HCT116 (cell line): Measurements from ENCODE around the gene ZNF346. TPM values are rescaled to one million over a fixed set of nuclear protein-coding genes. Genes with fewer than 3 reads are reported as not detected.

Experiments
- ATAC-seq: fragments of 200-7000 bp; cut with Tn5 transposase; 2 replicates; pipeline ENCODE4 v1.9.1; 2020; ENCODE audit warnings: mild to moderate bottlenecking, moderate library complexity
- BruUV-seq: library from RNA; stranded (reverse); fragments of 400-500 nt; replicated peaks from 2 replicates; lab custom pipeline; 2021; lab: Mats Ljungman, UMichigan
- CTCF ChIA-PET: fragments of 300-600 bp; sonication (Branson Sonifier 250); formaldehyde crosslinking; loops from one replicate; lab custom pipeline; 2021; ENCODE audit warnings: antibody characterized with exemption; lab: Charles Lee
- POLR2A ChIA-PET: fragments of 300-600, 350-600 bp; sonication (Branson Sonifier 250); formaldehyde crosslinking; loops from one replicate; lab custom pipeline; 2021; ENCODE audit warnings: antibody characterized with exemption; lab: Charles Lee
- RAD21 ChIA-PET, 2 experiments: fragments of 300-600 bp; sonication (Branson Sonifier 250); formaldehyde crosslinking; loops; one replicate each; lab custom pipeline; 2023; ENCODE audit warnings: low total read pairs in 2 of 2; ENCODE audit not compliant: uncharacterized antibody in 2 of 2, unreplicated experiment in 2 of 2, low non-redundant PET in 1 of 2; lab: Charles Lee
- DNase-seq: peaks from one replicate; pipeline ENCODE4 v3.0.0-alpha.2; 2010; ENCODE audit warnings: low read depth, low spot score
- H2AFZ ChIP-seq: fragments of 200-600 bp; shearing (Covaris generic), sonication (generic); 2 replicates; pipeline ENCODE4 v1.6.1; 2017; ENCODE audit warnings: low read depth, mixed run types, mixed read lengths, antibody characterized with exemption, low read length; ENCODE audit not compliant: poor library complexity, severe bottlenecking
- H3K27ac ChIP-seq: 2 replicates; pipeline ENCODE4 v1.5.1; 2012; ENCODE audit warnings: low read depth, low read length
- H3K27me3 ChIP-seq: fragments of 200-600 bp; sonication (generic); 2 replicates; pipeline ENCODE4 v1.6.1; 2016; ENCODE audit warnings: mixed run types, low read length, mixed read lengths; ENCODE audit not compliant: insufficient read depth
- H3K36me3 ChIP-seq, 2 experiments: fragments of 200-500 bp in 1 of 2; fragments of 200-600 bp in 1 of 2; sonication (Bioruptor generic) in 1 of 2; sonication (generic) in 1 of 2; 2 replicates each; pipeline versions ENCODE4 v1.5.1 to v1.6.1; 2014 to 2016; ENCODE audit warnings: low read length in 2 of 2, inconsistent platforms in 1 of 2, mixed read lengths in 1 of 2, mixed run types in 1 of 2; ENCODE audit not compliant: insufficient read depth in 2 of 2, control insufficient read depth in 1 of 2
- H3K4me1 ChIP-seq, 2 experiments: fragments of 200-600 bp in 1 of 2; sonication (generic) in 1 of 2; 2 replicates each; pipeline versions ENCODE4 v1.5.1 to v1.6.1; 2012 to 2017; ENCODE audit warnings: low read length in 2 of 2, inconsistent platforms in 1 of 2, mild to moderate bottlenecking in 1 of 2, mixed read lengths in 1 of 2, mixed run types in 1 of 2, moderate library complexity in 1 of 2; ENCODE audit not compliant: insufficient read depth in 2 of 2, control insufficient read depth in 1 of 2
- H3K4me2 ChIP-seq: fragments of 200-600 bp; sonication (generic); 2 replicates; pipeline ENCODE4 v1.6.1; 2017; ENCODE audit warnings: mixed run types, low read length, mixed read lengths
- H3K4me3 ChIP-seq, 2 experiments: fragments of 200-600 bp in 1 of 2; sonication (generic) in 1 of 2; replicated peaks in 1 of 2; 2 replicates each; pipeline ENCODE4 v1.5.1; 2011 to 2016; ENCODE audit warnings: low read length in 2 of 2, control low read depth in 1 of 2, low read depth in 1 of 2, mild to moderate bottlenecking in 1 of 2, mixed read lengths in 1 of 2, mixed run types in 1 of 2
- H3K79me2 ChIP-seq: fragments of 200-600 bp; sonication (generic); 2 replicates; pipeline ENCODE4 v1.6.1; 2017; ENCODE audit warnings: mild to moderate bottlenecking, mixed run types, low read length, moderate library complexity, mixed read lengths; ENCODE audit not compliant: insufficient read depth
- H3K9ac ChIP-seq: fragments of 200-600 bp; sonication (generic); 2 replicates; pipeline ENCODE4 v1.6.1; 2016; ENCODE audit warnings: low read length, mixed read lengths
- H3K9me2 ChIP-seq: fragments of 200-600 bp; sonication (generic), shearing (Covaris generic); 2 replicates; pipeline ENCODE4 v1.6.1; 2017; ENCODE audit warnings: mixed run types, mild to moderate bottlenecking, moderate library complexity; ENCODE audit not compliant: insufficient read depth
- H3K9me3 ChIP-seq, 2 experiments: fragments of 200-500 bp in 1 of 2; fragments of 200-600 bp in 1 of 2; sonication (Bioruptor generic) in 1 of 2; sonication (generic) in 1 of 2; 2 replicates each; pipeline ENCODE4 v1.6.1; 2014 to 2017; ENCODE audit warnings: low read length in 2 of 2, mixed read lengths in 2 of 2, inconsistent platforms in 1 of 2, low read depth in 1 of 2, mild to moderate bottlenecking in 1 of 2, mixed run types in 1 of 2, moderate library complexity in 1 of 2; ENCODE audit not compliant: control insufficient read depth in 1 of 2, insufficient read depth in 1 of 2
- H4K20me1 ChIP-seq: fragments of 200-600 bp; sonication (generic), shearing (Covaris generic); 2 replicates; pipeline ENCODE4 v1.6.1; 2017; ENCODE audit warnings: mixed run types, mild to moderate bottlenecking, moderate library complexity; ENCODE audit not compliant: insufficient read depth
- CBX3 ChIP-seq: IDR thresholded peaks from 2 replicates; pipeline ENCODE4 v1.6.1; 2012; ENCODE audit warnings: low read depth
- JUND ChIP-seq: IDR thresholded peaks from 2 replicates; pipeline ENCODE4 v1.6.1; 2012
- POLR2AphosphoS5 ChIP-seq: IDR thresholded peaks from 2 replicates; pipeline ENCODE4 v1.6.1; 2011; ENCODE audit warnings: mild to moderate bottlenecking, low read depth, low read length, moderate library complexity
- RAD21 ChIP-seq: IDR thresholded peaks from 2 replicates; pipeline ENCODE4 v1.6.1; 2012; ENCODE audit warnings: low read depth, mild to moderate bottlenecking
- SRF ChIP-seq: IDR thresholded peaks from 2 replicates; pipeline ENCODE4 v1.6.1; 2012; ENCODE audit warnings: low read depth
- ZFX ChIP-seq: fragments of 450-650 bp; IDR thresholded peaks from 2 replicates; pipeline ENCODE4 v1.6.1; 2017
- ZNF274 ChIP-seq: fragments of 200-500 bp; sonication (Bioruptor generic); IDR thresholded peaks from 2 replicates; pipeline ENCODE4 v1.6.1; 2014; ENCODE audit warnings: mild to moderate bottlenecking, low read depth, low read length, inconsistent platforms
- intact Hi-C: fragments of 100-400 bp; cut with micrococcal nuclease; formaldehyde crosslinking; loops from 2 replicates; pipeline ENCODE4 v1.10.0; 2022
- total RNA-seq: library from RNA; stranded (reverse); gene quantifications from one replicate; pipeline ENCODE4 v1.2.1, GENCODE V29; 2021; ENCODE audit not compliant: unreplicated experiment
- TF ChIP-seq, protein P1 (sequence below): IDR thresholded peaks from 2 replicates; pipeline ENCODE4 v1.6.1; 2012; ENCODE audit warnings: low read depth

ZNF346 gene
- total RNA-seq, 1 experiment from 2014 or later: 13.7 TPM

DNA sequence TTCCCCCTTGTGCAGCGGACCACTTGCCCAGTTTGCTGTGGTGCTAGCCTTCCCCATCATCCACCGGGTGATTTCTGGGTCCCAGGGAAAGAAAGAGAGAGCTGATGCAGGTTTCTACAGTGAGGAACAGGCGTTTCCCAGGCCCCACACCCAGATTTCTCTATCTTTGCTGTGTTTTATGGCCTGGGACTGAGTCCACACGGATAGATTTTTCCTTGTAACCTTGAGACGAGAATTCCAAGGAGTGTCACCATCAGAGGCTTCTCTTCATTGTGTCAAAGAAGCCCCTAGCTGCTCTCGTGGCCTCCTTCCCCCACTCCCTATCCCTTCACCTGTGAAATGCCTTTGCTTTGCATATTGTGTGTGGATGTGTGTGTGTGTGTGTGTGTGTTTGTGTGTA lies 43.0 kb downstream of the ZNF346 start:
- TF ChIP-seq SRF (no peak), RAD21 (no peak), JUND (no peak), ZFX (no peak)
- H4K20me1 ChIP-seq: no peaks in the 10 kb centered on the region
- no peak for DNase-seq
- POLR2A ChIA-PET: no interaction called here
- no peak overlapping the region for H3K4me3 ChIP-seq
- H3K4me2 ChIP-seq: no peak overlapping the region
- no peak overlapping the region for H2AFZ ChIP-seq
- no peak overlapping the region for H3K9ac ChIP-seq
- no peaks in the 10 kb centered on the region for H3K4me1 ChIP-seq
- H3K27me3 ChIP-seq: no peaks in the 10 kb centered on the region
- CTCF ChIA-PET: no interaction called here
- ATAC-seq: no peak
- no peaks in the 10 kb centered on the region for H3K9me2 ChIP-seq
- H3K27ac ChIP-seq: no peak overlapping the region
- H3K36me3 ChIP-seq: peaks cover 3 to 15% of the 10 kb centered on the region in 2 experiments; a peak in 2 of 4 replicates
- RAD21 ChIA-PET: no interaction called here
- intact Hi-C loops: no loop called here
- no peaks in the 10 kb centered on the region for H3K79me2 ChIP-seq
- no peaks in the 10 kb centered on the region for H3K9me3 ChIP-seq
- BruUV-seq: no TSS peak

DNA sequence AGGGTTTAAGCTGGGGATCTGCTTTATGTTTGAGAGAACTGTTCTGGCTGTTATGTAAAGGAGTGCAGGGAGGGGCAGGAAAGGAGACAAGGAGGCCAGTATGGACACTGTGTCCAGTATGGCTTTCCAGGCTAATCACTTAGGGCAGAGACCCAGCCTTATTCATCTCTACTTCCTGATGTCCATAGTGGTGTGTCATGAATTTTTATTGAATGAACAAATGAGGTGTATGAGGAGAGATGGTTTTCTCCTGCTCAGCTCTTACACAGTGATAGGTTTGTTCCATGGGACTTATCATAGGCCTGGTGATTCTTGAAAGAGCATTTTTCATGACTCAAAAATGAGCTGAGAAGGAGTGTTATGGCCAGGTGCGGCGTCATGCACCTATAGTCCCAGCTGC lies 43.7 kb downstream of the ZNF346 start:
- peaks cover 3 to 15% of the 10 kb centered on the region in 2 experiments; a peak in 2 of 4 replicates for H3K36me3 ChIP-seq
- H4K20me1 ChIP-seq: no peaks in the 10 kb centered on the region
- H3K79me2 ChIP-seq: no peaks in the 10 kb centered on the region
- ATAC-seq: no peak
- RAD21 ChIA-PET: no interaction called here
- POLR2A ChIA-PET: no interaction called here
- intact Hi-C loops: no loop called here
- TF ChIP-seq ZNF274: no peak
- no peak for TF ChIP-seq SRF
- no peak for TF ChIP-seq CBX3
- no peak for TF ChIP-seq RAD21
- TF ChIP-seq, protein P1, sequence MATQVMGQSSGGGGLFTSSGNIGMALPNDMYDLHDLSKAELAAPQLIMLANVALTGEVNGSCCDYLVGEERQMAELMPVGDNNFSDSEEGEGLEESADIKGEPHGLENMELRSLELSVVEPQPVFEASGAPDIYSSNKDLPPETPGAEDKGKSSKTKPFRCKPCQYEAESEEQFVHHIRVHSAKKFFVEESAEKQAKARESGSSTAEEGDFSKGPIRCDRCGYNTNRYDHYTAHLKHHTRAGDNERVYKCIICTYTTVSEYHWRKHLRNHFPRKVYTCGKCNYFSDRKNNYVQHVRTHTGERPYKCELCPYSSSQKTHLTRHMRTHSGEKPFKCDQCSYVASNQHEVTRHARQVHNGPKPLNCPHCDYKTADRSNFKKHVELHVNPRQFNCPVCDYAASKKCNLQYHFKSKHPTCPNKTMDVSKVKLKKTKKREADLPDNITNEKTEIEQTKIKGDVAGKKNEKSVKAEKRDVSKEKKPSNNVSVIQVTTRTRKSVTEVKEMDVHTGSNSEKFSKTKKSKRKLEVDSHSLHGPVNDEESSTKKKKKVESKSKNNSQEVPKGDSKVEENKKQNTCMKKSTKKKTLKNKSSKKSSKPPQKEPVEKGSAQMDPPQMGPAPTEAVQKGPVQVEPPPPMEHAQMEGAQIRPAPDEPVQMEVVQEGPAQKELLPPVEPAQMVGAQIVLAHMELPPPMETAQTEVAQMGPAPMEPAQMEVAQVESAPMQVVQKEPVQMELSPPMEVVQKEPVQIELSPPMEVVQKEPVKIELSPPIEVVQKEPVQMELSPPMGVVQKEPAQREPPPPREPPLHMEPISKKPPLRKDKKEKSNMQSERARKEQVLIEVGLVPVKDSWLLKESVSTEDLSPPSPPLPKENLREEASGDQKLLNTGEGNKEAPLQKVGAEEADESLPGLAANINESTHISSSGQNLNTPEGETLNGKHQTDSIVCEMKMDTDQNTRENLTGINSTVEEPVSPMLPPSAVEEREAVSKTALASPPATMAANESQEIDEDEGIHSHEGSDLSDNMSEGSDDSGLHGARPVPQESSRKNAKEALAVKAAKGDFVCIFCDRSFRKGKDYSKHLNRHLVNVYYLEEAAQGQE: no peak
- TF ChIP-seq POLR2AphosphoS5: no peak
- no peak for TF ChIP-seq JUND
- TF ChIP-seq, all 23 proteins: peak for 0
- no peaks in the 10 kb centered on the region for H3K4me1 ChIP-seq
- no peak overlapping the region for H3K4me3 ChIP-seq
- H3K9me3 ChIP-seq: no peaks in the 10 kb centered on the region
- no peak overlapping the region for H3K27ac ChIP-seq
- H3K9me2 ChIP-seq: no peaks in the 10 kb centered on the region
- CTCF ChIA-PET: no interaction called here
- no peak overlapping the region for H3K9ac ChIP-seq
- no peak overlapping the region for H2AFZ ChIP-seq
- H3K4me2 ChIP-seq: no peak overlapping the region
- no peaks in the 10 kb centered on the region for H3K27me3 ChIP-seq
- BruUV-seq: no TSS peak
- no peak for DNase-seq
